Right forelimb (tissue), 1 donor: ENCODE data around the gene GALNT9.

Experiments
- DNase-seq: peaks from one replicate; pipeline ENCODE4 v3.0.0-alpha.2; 2018

Gene GALNT9

GRCh38 chr12:132343294-132344004 lies 14.1 kb upstream of the GALNT9 start:
- DNase-seq = no peak

- no peak for DNase-seq
Observed at GRCh38 chr12:132342251-132343227, 13.2 kb upstream of the GALNT9 start.

GRCh38 chr12:132341318-132342050 lies 12.1 kb upstream of the GALNT9 start:
- DNase-seq = no peak

- no peak for DNase-seq
Observed at GRCh38 chr12:132340266-132341035, 11.1 kb upstream of the GALNT9 start.

- DNase-seq = no peak
Observed at GRCh38 chr12:132339856-132340255, 10.5 kb upstream of the GALNT9 start.

GRCh38 chr12:132338781-132339180 lies 9.4 kb upstream of the GALNT9 start:
- DNase-seq = no peak

GRCh38 chr12:132338311-132338710 lies 8.9 kb upstream of the GALNT9 start:
- no peak for DNase-seq

GRCh38 chr12:132337557-132337956 lies 8.2 kb upstream of the GALNT9 start:
- DNase-seq = no peak

- DNase-seq = no peak
Observed at GRCh38 chr12:132336451-132337413, 7.3 kb upstream of the GALNT9 start.

- no peak for DNase-seq
Observed at GRCh38 chr12:132335179-132335756, 5.9 kb upstream of the GALNT9 start.

- DNase-seq = no peak
Observed at GRCh38 chr12:132333766-132334165, 4.4 kb upstream of the GALNT9 start.

GRCh38 chr12:132333273-132333672 lies 3.9 kb upstream of the GALNT9 start:
- DNase-seq = no peak

GRCh38 chr12:132330549-132330881 lies 1.1 kb upstream of the GALNT9 start:
- DNase-seq = no peak

GRCh38 chr12:132329720-132330548 lies 545 bp upstream of the GALNT9 start:
- no peak for DNase-seq

GRCh38 chr12:132328282-132329029 lies 933 bp downstream of the GALNT9 start:
- no peak for DNase-seq

- no peak for DNase-seq
Observed at GRCh38 chr12:132327336-132328171, 1.8 kb downstream of the GALNT9 start.

GRCh38 chr12:132326646-132327045 lies 2.7 kb downstream of the GALNT9 start:
- no peak for DNase-seq

GRCh38 chr12:132325733-132326130 lies 3.7 kb downstream of the GALNT9 start:
- DNase-seq = no peak
